Uterus (tissue), 4 donors: Measurements from ENCODE around the gene PREX1. TPM values are rescaled to one million over a fixed set of nuclear protein-coding genes. Genes with fewer than 3 reads are reported as not detected.

Experiments used
- DNase-seq, 2 donors: peaks; one replicate each; pipeline ENCODE4 v3.0.0-alpha.2; 2019 to 2020
- H3K27ac ChIP-seq, 2 donors: fragments of 200-600 bp; sonication (generic); 1 replicate in 1 of 2; 2 replicates in 1 of 2; pipeline ENCODE4 v1.5.1; 2016 to 2018
- H3K27me3 ChIP-seq, 2 donors: fragments of 200-600 bp; sonication (generic); one replicate each; pipeline ENCODE4 v1.5.1; 2018 to 2019; ENCODE audit warnings: control low read depth in 1 of 2
- H3K36me3 ChIP-seq, 2 donors: fragments of 200-600 bp; sonication (generic); one replicate each; pipeline ENCODE4 v1.5.1; 2019; ENCODE audit warnings: control low read depth in 1 of 2
- H3K4me1 ChIP-seq, 2 donors: fragments of 200-600 bp; sonication (generic); one replicate each; pipeline ENCODE4 v1.5.1; 2018 to 2019; ENCODE audit warnings: control low read depth in 1 of 2
- H3K4me3 ChIP-seq, 2 donors: fragments of 200-600 bp; sonication (generic); 1 replicate in 1 of 2; 2 replicates in 1 of 2; pipeline ENCODE4 v1.5.1; 2018 to 2019; ENCODE audit warnings: mild to moderate bottlenecking in 1 of 2
- H3K9me3 ChIP-seq, 2 donors: fragments of 200-600 bp; sonication (generic); one replicate each; pipeline ENCODE4 v1.5.1; 2019; ENCODE audit warnings: control low read depth in 1 of 2
- CTCF ChIP-seq, 4 experiments: fragments of 200-600 bp in 2 of 4; fragments of 450-650 bp in 2 of 4; sonication (generic) in 2 of 4; IDR thresholded peaks; one replicate each; pipeline ENCODE4 v1.5.1; 2016 to 2019; ENCODE audit warnings: antibody characterized with exemption in 4 of 4, mild to moderate bottlenecking in 2 of 4, moderate library complexity in 1 of 4
- POLR2A ChIP-seq, 2 donors: fragments of 450-650 bp; IDR thresholded peaks; one replicate each; pipeline ENCODE4 v1.6.1; 2016; ENCODE audit warnings: antibody characterized with exemption in 2 of 2, mild to moderate bottlenecking in 1 of 2, moderate library complexity in 1 of 2
- intact Hi-C: fragments of 100-400 bp; cut with DNase I; formaldehyde crosslinking; loops from one replicate; pipeline ENCODE4 v1.15.1; 2023; ENCODE audit warnings: low total_unique reads
- total RNA-seq, 4 donors: library from RNA; depleted of rRNA in 3 of 4; stranded (reverse); fragments of >200 nt in 3 of 4; gene quantifications; one replicate each; pipeline versions ENCODE4 v1.1.0 to v1.2.4, GENCODE V29; 2014 to 2023
- donor health status: DM: yes; HTN: yes; CAD: no.

Gene PREX1
- total RNA-seq, 4 donors from 2014 or later, result 3.6 to 19.7 (median 11.3) TPM

- Histone ChIP-seq H3K27me3 (no peaks in the 10 kb centered on the region), H3K36me3 (no peaks in the 10 kb centered on the region), H3K4me3 (no peak overlapping the region), H3K27ac (no peak overlapping the region), H3K4me1 (no peaks in the 10 kb centered on the region), H3K9me3 (no peaks in the 10 kb centered on the region)
- intact Hi-C loops, result no loop called here
- DNase-seq, result no peak
- TF ChIP-seq CTCF (IDR thresholded peaks at IDR 0.05) (no peak), POLR2A (IDR thresholded peaks at IDR 0.05) (no peak)
Observed at GRCh38 chr20:48754292-48754691, 73.5 kb downstream of the PREX1 start.

GRCh38 chr20:48752963-48753362 is 74.8 kb downstream of the PREX1 start:
- intact Hi-C loops, result no loop called here
- Histone ChIP-seq H3K9me3 (no peaks in the 10 kb centered on the region), H3K4me1 (no peaks in the 10 kb centered on the region), H3K27me3 (no peaks in the 10 kb centered on the region), H3K27ac (no peak overlapping the region), H3K4me3 (no peak overlapping the region), H3K36me3 (no peaks in the 10 kb centered on the region)
- no peak for TF ChIP-seq POLR2A (IDR thresholded peaks at IDR 0.05)
- DNase-seq, result no peak

- intact Hi-C loops, result no loop called here
- Histone ChIP-seq H3K36me3 (no peaks in the 10 kb centered on the region), H3K27me3 (no peaks in the 10 kb centered on the region), H3K9me3 (no peaks in the 10 kb centered on the region), H3K27ac (no peak overlapping the region), H3K4me3 (no peak overlapping the region), H3K4me1 (no peaks in the 10 kb centered on the region)
- DNase-seq, result no peak
- TF ChIP-seq CTCF (IDR thresholded peaks at IDR 0.05) (no peak), POLR2A (IDR thresholded peaks at IDR 0.05) (no peak)
Observed at GRCh38 chr20:48751871-48752270, 75.9 kb downstream of the PREX1 start.

- Histone ChIP-seq H3K4me3 (no peak overlapping the region), H3K27me3 (no peaks in the 10 kb centered on the region), H3K4me1 (no peaks in the 10 kb centered on the region), H3K9me3 (no peaks in the 10 kb centered on the region), H3K27ac (peak overlapping the region in 1 of 2 donors; percentile 20), H3K36me3 (no peaks in the 10 kb centered on the region)
- intact Hi-C loops, result no loop called here
- peak in 1 of 2 donors; percentile 31 for DNase-seq
- no peak for TF ChIP-seq POLR2A (IDR thresholded peaks at IDR 0.05)
- no peak for TF ChIP-seq CTCF (IDR thresholded peaks at IDR 0.05)
Observed at GRCh38 chr20:48750941-48751635, 76.7 kb downstream of the PREX1 start.

- no peak for DNase-seq
- intact Hi-C loops, result no loop called here
- H3K4me1 ChIP-seq, result no peaks in the 10 kb centered on the region
- no peaks in the 10 kb centered on the region for H3K27me3 ChIP-seq
- TF ChIP-seq CTCF (IDR thresholded peaks at IDR 0.05) (no peak), POLR2A (IDR thresholded peaks at IDR 0.05) (no peak)
- H3K27ac ChIP-seq, result no peak overlapping the region
- no peaks in the 10 kb centered on the region for H3K9me3 ChIP-seq
- no peaks in the 10 kb centered on the region for H3K36me3 ChIP-seq
- H3K4me3 ChIP-seq, result no peak overlapping the region
Observed at GRCh38 chr20:48750376-48750775, 77.4 kb downstream of the PREX1 start.
